ENCODE data around the gene MAMDC2.

DNA sequence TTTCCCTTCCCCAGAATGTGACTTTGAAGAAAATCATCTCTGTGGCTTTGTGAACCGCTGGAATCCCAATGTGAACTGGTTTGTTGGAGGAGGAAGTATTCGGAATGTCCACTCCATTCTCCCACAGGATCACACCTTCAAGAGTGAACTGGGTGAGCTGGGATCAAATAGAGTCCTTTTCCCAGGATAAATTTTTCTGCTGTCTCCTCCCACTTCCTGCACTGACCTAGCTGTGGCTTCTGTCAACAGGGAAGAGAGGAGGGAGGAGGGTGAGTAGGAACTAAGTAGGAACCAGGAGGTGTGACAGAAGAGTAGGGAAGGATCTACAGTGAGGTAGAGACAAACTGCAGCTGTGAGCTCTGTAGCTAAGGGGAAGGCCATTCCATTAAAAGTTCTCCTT is 69.3 kb downstream of the MAMDC2 start:
- TF ChIP-seq, protein P1, sequence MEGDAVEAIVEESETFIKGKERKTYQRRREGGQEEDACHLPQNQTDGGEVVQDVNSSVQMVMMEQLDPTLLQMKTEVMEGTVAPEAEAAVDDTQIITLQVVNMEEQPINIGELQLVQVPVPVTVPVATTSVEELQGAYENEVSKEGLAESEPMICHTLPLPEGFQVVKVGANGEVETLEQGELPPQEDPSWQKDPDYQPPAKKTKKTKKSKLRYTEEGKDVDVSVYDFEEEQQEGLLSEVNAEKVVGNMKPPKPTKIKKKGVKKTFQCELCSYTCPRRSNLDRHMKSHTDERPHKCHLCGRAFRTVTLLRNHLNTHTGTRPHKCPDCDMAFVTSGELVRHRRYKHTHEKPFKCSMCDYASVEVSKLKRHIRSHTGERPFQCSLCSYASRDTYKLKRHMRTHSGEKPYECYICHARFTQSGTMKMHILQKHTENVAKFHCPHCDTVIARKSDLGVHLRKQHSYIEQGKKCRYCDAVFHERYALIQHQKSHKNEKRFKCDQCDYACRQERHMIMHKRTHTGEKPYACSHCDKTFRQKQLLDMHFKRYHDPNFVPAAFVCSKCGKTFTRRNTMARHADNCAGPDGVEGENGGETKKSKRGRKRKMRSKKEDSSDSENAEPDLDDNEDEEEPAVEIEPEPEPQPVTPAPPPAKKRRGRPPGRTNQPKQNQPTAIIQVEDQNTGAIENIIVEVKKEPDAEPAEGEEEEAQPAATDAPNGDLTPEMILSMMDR (IDR thresholded peaks at IDR 0.05): no peak
- TF ChIP-seq POLR2A (IDR thresholded peaks at IDR 0.05): no peak

Measured in Peyer's patch (tissue), 4 donors.